HT1080 (cell line): Measurements from ENCODE around the gene LRPAP1. TPM values are rescaled to one million over a fixed set of nuclear protein-coding genes. Genes with fewer than 3 reads are reported as not detected.
A peak's percentile ranks its signal among the peaks of the same experiment; 100 is the strongest.

ENCODE experiments used
- DNase-seq: peaks from one replicate; pipeline ENCODE4 v3.0.0-alpha.2; 2015; ENCODE audit warnings: low read depth
- total RNA-seq: library from RNA; depleted of rRNA; stranded (reverse); fragments of >200 nt; shearing (Covaris generic); gene quantifications from 2 replicates; pipeline ENCODE4 v1.2.3, GENCODE V29; 2014

LRPAP1 gene
- total RNA-seq, 1 experiment from 2014 or later, result 256 TPM

- no peak for DNase-seq
Measured at GRCh38 chr4:3501825-3502425, 30.3 kb downstream of the LRPAP1 start.

GRCh38 chr4:3501126-3501824 is 30.9 kb downstream of the LRPAP1 start:
- DNase-seq, result no peak

GRCh38 chr4:3500634-3501101 is 31.6 kb downstream of the LRPAP1 start:
- DNase-seq, result no peak

- DNase-seq, result no peak
Measured at GRCh38 chr4:3500111-3500510, 32.1 kb downstream of the LRPAP1 start.

GRCh38 chr4:3499710-3500109 is 32.5 kb downstream of the LRPAP1 start:
- no peak for DNase-seq

- no peak for DNase-seq
Measured at GRCh38 chr4:3498901-3499510, 33.2 kb downstream of the LRPAP1 start.

GRCh38 chr4:3498407-3498806 is 33.8 kb downstream of the LRPAP1 start:
- DNase-seq, result no peak

GRCh38 chr4:3497523-3498389 is 34.5 kb downstream of the LRPAP1 start:
- DNase-seq, result no peak

- no peak for DNase-seq
Measured at GRCh38 chr4:3497095-3497494, 35.1 kb downstream of the LRPAP1 start.

GRCh38 chr4:3496021-3496420 is 36.2 kb downstream of the LRPAP1 start:
- no peak for DNase-seq

- DNase-seq, result no peak
Measured at GRCh38 chr4:3495204-3495975, 36.8 kb downstream of the LRPAP1 start.

GRCh38 chr4:3494462-3494871 is 37.8 kb downstream of the LRPAP1 start:
- DNase-seq, result no peak

GRCh38 chr4:3493720-3494461 is 38.3 kb downstream of the LRPAP1 start:
- DNase-seq, result no peak

GRCh38 chr4:3492741-3493719 is 39.2 kb downstream of the LRPAP1 start:
- DNase-seq, result no peak

GRCh38 chr4:3491681-3492405 is 40.4 kb downstream of the LRPAP1 start:
- DNase-seq, result peak; percentile 43

- peak; percentile 25 for DNase-seq
Measured at GRCh38 chr4:3489451-3489962, 42.7 kb downstream of the LRPAP1 start.

GRCh38 chr4:3488820-3489219 is 43.4 kb downstream of the LRPAP1 start:
- DNase-seq, result no peak

- no peak for DNase-seq
Measured at GRCh38 chr4:3487861-3488260, 44.4 kb downstream of the LRPAP1 start.
